Mesenchymal stem cell (in vitro differentiated cells and primary cell): ENCODE results near the gene BAHD1.
A peak's percentile ranks its signal among the peaks of the same experiment; 100 is the strongest.

Experiments used
- DNase-seq: peaks from one replicate; pipeline ENCODE4 v3.0.0-alpha.2; 2013
- H2AFZ ChIP-seq: one replicate; pipeline ENCODE4 v1.6.1; 2013; ENCODE audit warnings: low read depth, mild to moderate bottlenecking, control low read depth, inconsistent platforms, low read length, moderate library complexity
- H2AK5ac ChIP-seq: 2 replicates; pipeline ENCODE4 v1.6.1; 2013; ENCODE audit warnings: low read length, moderate library complexity, mild to moderate bottlenecking, inconsistent platforms; ENCODE audit not compliant: severe bottlenecking
- H2BK120ac ChIP-seq: one replicate; pipeline ENCODE4 v1.6.1; 2013; ENCODE audit warnings: low read depth, mild to moderate bottlenecking, inconsistent platforms, low read length, moderate library complexity
- H2BK12ac ChIP-seq, 2 experiments: one replicate each; pipeline ENCODE4 v1.6.1; 2013; ENCODE audit warnings: inconsistent platforms in 2 of 2, low read length in 2 of 2, mild to moderate bottlenecking in 2 of 2, moderate library complexity in 2 of 2, control low read depth in 1 of 2
- H2BK15ac ChIP-seq: one replicate; pipeline ENCODE4 v1.6.1; 2013; ENCODE audit warnings: mild to moderate bottlenecking, low read depth, inconsistent platforms; ENCODE audit not compliant: poor library complexity, severe bottlenecking
- H2BK5ac ChIP-seq: 2 replicates; pipeline ENCODE4 v1.6.1; 2013; ENCODE audit warnings: low read depth, mild to moderate bottlenecking, low read length, control low read depth, inconsistent platforms; ENCODE audit not compliant: poor library complexity, severe bottlenecking
- H3K14ac ChIP-seq, 2 experiments: one replicate each; pipeline ENCODE4 v1.6.1; 2013; ENCODE audit warnings: inconsistent platforms in 2 of 2, low read length in 2 of 2, control low read depth in 1 of 2, mild to moderate bottlenecking in 1 of 2, moderate library complexity in 1 of 2
- H3K18ac ChIP-seq, 2 experiments: one replicate each; pipeline ENCODE4 v1.6.1; 2013; ENCODE audit warnings: inconsistent platforms in 2 of 2, low read length in 2 of 2, control low read depth in 1 of 2, low read depth in 1 of 2, mild to moderate bottlenecking in 1 of 2
- H3K23ac ChIP-seq, 2 experiments: one replicate each; pipeline ENCODE4 v1.6.1; 2013; ENCODE audit warnings: inconsistent platforms in 2 of 2, low read length in 2 of 2, mild to moderate bottlenecking in 2 of 2, moderate library complexity in 2 of 2, control low read depth in 1 of 2
- H3K27ac ChIP-seq: 2 replicates; pipeline ENCODE4 v1.5.1; 2013; ENCODE audit warnings: mild to moderate bottlenecking, moderate library complexity, low read length, control low read depth, inconsistent platforms; ENCODE audit not compliant: poor library complexity, severe bottlenecking
- H3K27me3 ChIP-seq, 2 experiments: 2 replicates each; pipeline versions ENCODE4 v1.6.1 to v1.7.0; 2013; ENCODE audit warnings: low read length in 2 of 2, mild to moderate bottlenecking in 2 of 2, moderate library complexity in 2 of 2, control low read depth in 1 of 2, inconsistent platforms in 1 of 2; ENCODE audit not compliant: control insufficient read depth in 1 of 2, insufficient read depth in 1 of 2
- H3K36me3 ChIP-seq, 2 experiments: 2 replicates each; pipeline versions ENCODE4 v1.6.1 to v1.7.0; 2013; ENCODE audit warnings: low read length in 2 of 2, control low read depth in 1 of 2, inconsistent platforms in 1 of 2, low read depth in 1 of 2, mild to moderate bottlenecking in 1 of 2; ENCODE audit not compliant: insufficient read depth in 2 of 2, control insufficient read depth in 1 of 2
- H3K4ac ChIP-seq, 2 experiments: one replicate each; pipeline ENCODE4 v1.6.1; 2013; ENCODE audit warnings: inconsistent platforms in 2 of 2, low read length in 2 of 2, mild to moderate bottlenecking in 2 of 2, moderate library complexity in 2 of 2, control low read depth in 1 of 2, low read depth in 1 of 2
- H3K4me1 ChIP-seq: 2 replicates; pipeline ENCODE4 v1.6.1; 2013; ENCODE audit warnings: low read depth, low read length, control low read depth; ENCODE audit not compliant: control insufficient read depth, insufficient read depth
- H3K4me2 ChIP-seq: 2 replicates; pipeline ENCODE4 v1.6.1; 2013; ENCODE audit warnings: low read length, mild to moderate bottlenecking, inconsistent platforms; ENCODE audit not compliant: poor library complexity, severe bottlenecking
- H3K4me3 ChIP-seq, 2 experiments: 2 replicates each; pipeline versions ENCODE4 v1.5.1 to v1.7.0; 2013; ENCODE audit warnings: low read length in 2 of 2, mild to moderate bottlenecking in 2 of 2, control low read depth in 1 of 2, low read depth in 1 of 2; ENCODE audit not compliant: insufficient read depth in 1 of 2
- H3K79me1 ChIP-seq: replicated peaks from 2 replicates; pipeline ENCODE4 v1.6.1; 2013; ENCODE audit warnings: mild to moderate bottlenecking, control low read depth, low read length, inconsistent platforms; ENCODE audit not compliant: poor library complexity, severe bottlenecking
- H3K9ac ChIP-seq: 2 replicates; pipeline ENCODE4 v1.7.0; 2013; ENCODE audit warnings: mild to moderate bottlenecking, low read length, moderate library complexity
- H3K9me3 ChIP-seq: 2 replicates; pipeline ENCODE4 v1.7.0; 2013; ENCODE audit warnings: mild to moderate bottlenecking, low read length; ENCODE audit not compliant: control insufficient read depth
- H4K8ac ChIP-seq: one replicate; pipeline ENCODE4 v1.6.1; 2013; ENCODE audit warnings: inconsistent platforms, mild to moderate bottlenecking, low read length, moderate library complexity
- H4K91ac ChIP-seq: one replicate; pipeline ENCODE4 v1.6.1; 2013; ENCODE audit warnings: mild to moderate bottlenecking, low read length, inconsistent platforms
- WGBS: methylation state at CpG from one replicate; pipeline ENCODE4 v1.1.7; 2013; ENCODE audit warnings: mixed read lengths; 5-methylcytosine and 5-hydroxymethylcytosine counted together

Gene BAHD1

DNA sequence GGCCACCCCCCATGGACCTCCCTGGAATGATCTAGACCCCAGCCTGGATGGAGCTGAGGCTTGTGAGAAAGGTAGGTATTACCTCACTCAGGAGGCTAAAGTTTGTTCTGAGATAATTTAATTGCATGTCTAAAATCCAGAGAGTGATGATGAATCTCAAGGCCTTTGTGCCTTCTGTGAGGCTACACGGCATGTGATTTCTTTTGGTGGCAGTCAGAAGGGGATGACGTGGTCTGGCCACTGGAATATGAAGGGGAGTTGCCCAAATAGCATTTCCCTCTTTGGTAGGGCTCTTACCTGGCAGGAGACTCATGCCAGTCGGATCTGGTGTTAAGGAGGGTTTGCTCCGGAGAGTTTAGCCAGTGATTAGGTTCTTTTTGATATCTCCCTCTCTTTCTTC, 2.5 kb downstream of the BAHD1 start:
- Histone ChIP-seq H3K14ac (no peak overlapping the region), H3K18ac (no peak overlapping the region), H2AFZ (no peak overlapping the region), H4K8ac (no peak overlapping the region), H3K4ac (no peak overlapping the region), H2BK12ac (no peak overlapping the region), H3K4me3 (no peak overlapping the region), H2BK15ac (no peak overlapping the region), H3K9ac (peak overlapping the region; percentile 78), H3K9me3 (no peaks in the 10 kb centered on the region), H3K27me3 (peaks cover 9 to 20% of the 10 kb centered on the region in 2 experiments), H3K23ac (peak overlapping the region in 1 of 2 experiments; percentile 67), H2AK5ac (no peak overlapping the region), H2BK5ac (no peak overlapping the region), H3K36me3 (peaks cover 0 to 3% of the 10 kb centered on the region in 2 experiments), H4K91ac (no peak overlapping the region), H2BK120ac (no peak overlapping the region), H3K4me1 (peaks cover 20% of the 10 kb centered on the region), H3K79me1 (peaks cover 16% of the 10 kb centered on the region), H3K4me2 (no peak overlapping the region), H3K27ac (no peak overlapping the region)
- no peak for DNase-seq
- WGBS: 67% methylated on average over 4 of the region's 4 CpGs

DNA sequence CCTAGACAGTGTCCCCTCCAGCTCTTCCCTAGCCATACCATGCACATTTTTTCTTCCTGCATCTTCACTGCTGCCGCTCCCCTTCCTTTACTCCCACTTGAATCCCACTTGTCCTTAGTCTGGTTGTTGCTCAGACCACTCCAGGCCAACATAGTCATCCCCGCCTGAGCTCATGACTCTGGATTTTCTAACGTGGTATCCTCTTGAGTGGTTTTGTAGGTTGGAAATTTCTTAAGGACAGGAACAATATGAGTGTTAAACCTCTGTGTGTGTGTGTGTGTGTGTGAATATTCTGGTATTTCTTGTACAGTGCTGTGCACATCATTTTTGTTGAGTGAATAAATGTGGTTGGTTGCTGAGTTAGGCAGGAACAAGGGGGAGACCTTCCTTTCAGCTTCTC, 3.1 kb downstream of the BAHD1 start:
- H3K4me1 ChIP-seq: peaks cover 20% of the 10 kb centered on the region
- 74% methylated on average over 3 of the region's 3 CpGs for WGBS
- no peaks in the 10 kb centered on the region for H3K9me3 ChIP-seq
- H4K8ac ChIP-seq: no peak overlapping the region
- H3K14ac ChIP-seq: no peak overlapping the region
- no peak overlapping the region for H2AFZ ChIP-seq
- no peak overlapping the region for H3K27ac ChIP-seq
- H4K91ac ChIP-seq: no peak overlapping the region
- no peak overlapping the region for H3K4me2 ChIP-seq
- DNase-seq: peak; percentile 49
- peaks cover 21% of the 10 kb centered on the region for H3K79me1 ChIP-seq
- no peak overlapping the region for H3K4me3 ChIP-seq
- no peak overlapping the region for H2BK5ac ChIP-seq
- H2BK12ac ChIP-seq: no peak overlapping the region
- no peak overlapping the region for H3K23ac ChIP-seq
- H2BK15ac ChIP-seq: no peak overlapping the region
- H3K18ac ChIP-seq: peak overlapping the region in 1 of 2 experiments; percentile 34
- no peak overlapping the region for H3K9ac ChIP-seq
- H3K4ac ChIP-seq: peak overlapping the region in 1 of 2 experiments; percentile 3
- H3K27me3 ChIP-seq: peaks cover 4 to 14% of the 10 kb centered on the region in 2 experiments
- H2AK5ac ChIP-seq: no peak overlapping the region
- no peak overlapping the region for H2BK120ac ChIP-seq
- peaks cover 0 to 3% of the 10 kb centered on the region in 2 experiments for H3K36me3 ChIP-seq

DNA sequence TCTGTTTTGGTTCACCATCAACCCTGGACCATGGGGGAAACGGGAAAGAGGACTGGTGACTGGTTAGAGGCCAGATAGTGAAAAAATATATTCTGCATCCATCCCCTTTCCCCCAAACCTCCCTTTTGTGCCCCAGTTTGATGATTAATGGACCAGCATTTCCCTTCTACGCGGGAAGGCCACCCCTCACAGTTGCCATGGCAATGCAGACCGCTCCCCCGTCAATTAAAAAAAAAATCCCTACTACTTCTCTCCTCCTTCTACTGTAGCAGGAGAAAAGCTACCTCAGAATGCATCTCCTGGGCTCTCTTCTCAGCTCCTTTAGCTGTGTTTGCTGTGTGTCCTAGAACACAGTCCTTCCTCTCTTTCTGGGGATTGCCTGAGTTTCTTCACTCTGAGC, 4.0 kb downstream of the BAHD1 start:
- no peak for DNase-seq
- no peaks in the 10 kb centered on the region for H3K9me3 ChIP-seq
- H3K14ac ChIP-seq: no peak overlapping the region
- no peak overlapping the region for H3K4me3 ChIP-seq
- H3K18ac ChIP-seq: no peak overlapping the region
- no peak overlapping the region for H3K27ac ChIP-seq
- no peak overlapping the region for H3K4ac ChIP-seq
- WGBS: 75% methylated on average over 4 of the region's 5 CpGs
- H3K79me1 ChIP-seq: peaks cover 24% of the 10 kb centered on the region
- H3K23ac ChIP-seq: no peak overlapping the region
- H4K91ac ChIP-seq: no peak overlapping the region
- H2BK12ac ChIP-seq: no peak overlapping the region
- peak overlapping the region; percentile 7 for H2BK15ac ChIP-seq
- peak overlapping the region; percentile 19 for H2BK120ac ChIP-seq
- H3K36me3 ChIP-seq: peaks cover 0 to 3% of the 10 kb centered on the region in 2 experiments
- peaks cover 14% of the 10 kb centered on the region for H3K4me1 ChIP-seq
- H2BK5ac ChIP-seq: no peak overlapping the region
- H2AK5ac ChIP-seq: no peak overlapping the region
- H3K27me3 ChIP-seq: peaks cover 0 to 5% of the 10 kb centered on the region in 2 experiments
- H4K8ac ChIP-seq: no peak overlapping the region
- no peak overlapping the region for H3K4me2 ChIP-seq
- H2AFZ ChIP-seq: no peak overlapping the region
- no peak overlapping the region for H3K9ac ChIP-seq

DNA sequence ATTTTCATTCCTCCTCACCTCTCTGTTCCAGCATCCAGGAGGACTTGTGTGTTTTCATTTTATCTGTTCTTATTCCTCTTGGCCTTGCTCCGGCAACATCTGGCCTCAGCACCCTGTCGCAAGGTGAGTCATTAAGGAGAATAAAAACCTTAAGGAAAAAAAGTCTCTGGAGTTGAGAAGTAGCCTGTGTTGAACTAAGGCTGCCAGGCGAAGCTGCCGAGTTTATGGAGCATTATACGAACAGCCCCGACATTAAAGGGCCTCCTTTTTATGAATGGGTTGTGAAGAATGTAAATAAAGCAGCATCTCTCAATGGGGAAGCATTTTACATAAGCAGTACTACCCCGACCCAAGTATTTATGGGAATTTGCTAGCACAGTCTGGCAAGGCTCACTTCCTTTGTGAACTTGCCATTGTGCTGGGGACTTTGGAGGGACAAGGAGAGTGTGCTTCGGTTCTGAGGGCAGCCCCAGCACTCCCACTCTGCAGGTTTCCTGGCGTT, 4.7 kb downstream of the BAHD1 start:
- 19% methylated on average over 9 of the region's 9 CpGs for WGBS
- Histone ChIP-seq H3K14ac (peak overlapping the region in 1 of 2 experiments; percentile 79), H3K18ac (peak overlapping the region in 1 of 2 experiments; percentile 86), H3K9ac (no peak overlapping the region), H2BK120ac (peak overlapping the region; percentile 27), H2AK5ac (no peak overlapping the region), H4K8ac (no peak overlapping the region), H3K4me3 (no peak overlapping the region), H3K27ac (peak overlapping the region; percentile 33), H2AFZ (no peak overlapping the region), H2BK15ac (no peak overlapping the region), H3K27me3 (no peaks in the 10 kb centered on the region), H2BK12ac (peak overlapping the region in 1 of 2 experiments; percentile 7), H2BK5ac (peak overlapping the region; percentile 37), H3K23ac (no peak overlapping the region), H3K36me3 (peaks cover 0 to 3% of the 10 kb centered on the region in 2 experiments), H3K9me3 (no peaks in the 10 kb centered on the region), H3K79me1 (peaks cover 31% of the 10 kb centered on the region), H3K4me2 (peak overlapping the region; percentile 6), H4K91ac (no peak overlapping the region), H3K4me1 (peaks cover 12% of the 10 kb centered on the region), H3K4ac (no peak overlapping the region)
- peak; percentile 80 for DNase-seq
